ENCODE data around the gene VPS9D1.

Gene VPS9D1

DNA sequence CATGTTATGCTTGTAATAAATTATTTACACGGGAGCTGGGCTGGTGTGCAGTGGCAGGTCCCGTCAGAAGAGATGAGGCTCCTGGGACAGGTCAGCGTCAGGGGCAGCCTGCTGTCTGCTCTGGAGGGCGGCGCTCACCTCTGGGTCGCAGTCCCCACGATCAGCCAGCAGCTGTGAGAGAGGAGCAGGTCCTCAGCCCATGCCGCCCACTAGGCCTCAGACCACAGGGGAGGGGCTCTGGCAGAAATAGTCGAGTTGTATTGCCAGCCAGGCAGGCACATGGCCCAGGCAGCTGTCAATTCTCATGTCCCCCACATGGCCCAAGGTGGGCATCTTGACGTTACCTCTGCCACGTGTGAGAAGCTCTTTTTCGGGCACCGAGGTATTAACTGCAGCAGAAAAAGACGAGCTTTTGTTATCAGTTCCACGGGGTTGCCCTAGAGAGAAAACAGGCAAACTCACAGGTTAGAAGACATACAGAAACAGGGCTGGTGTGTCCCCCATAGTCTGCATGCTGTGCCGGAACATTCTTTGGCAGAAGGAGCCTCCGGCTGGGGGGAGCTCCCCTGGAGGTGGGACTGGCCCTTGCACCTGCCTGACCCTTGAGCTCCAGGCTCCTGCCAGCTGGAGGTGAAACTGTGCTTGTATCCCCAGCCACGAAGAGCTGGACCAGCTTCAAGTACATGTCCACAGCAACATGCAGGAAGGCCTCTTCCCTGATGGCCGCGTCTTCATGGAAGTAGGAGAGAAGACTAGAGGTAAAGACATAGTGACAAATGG, 18.0 kb upstream of the VPS9D1 start:
- no peaks in the 10 kb centered on the region for H3K4me1 ChIP-seq (ENCODE audit: control insufficient read depth in 1 of 2, insufficient read depth in 1 of 2, low read depth in 1 of 2, low read length in 1 of 2)
- H3K27me3 ChIP-seq, result no peaks in the 10 kb centered on the region
- no peak overlapping the region for H3K4me3 ChIP-seq (ENCODE audit: low read depth in 1 of 2, low read length in 1 of 2)
- TF ChIP-seq, protein P1, sequence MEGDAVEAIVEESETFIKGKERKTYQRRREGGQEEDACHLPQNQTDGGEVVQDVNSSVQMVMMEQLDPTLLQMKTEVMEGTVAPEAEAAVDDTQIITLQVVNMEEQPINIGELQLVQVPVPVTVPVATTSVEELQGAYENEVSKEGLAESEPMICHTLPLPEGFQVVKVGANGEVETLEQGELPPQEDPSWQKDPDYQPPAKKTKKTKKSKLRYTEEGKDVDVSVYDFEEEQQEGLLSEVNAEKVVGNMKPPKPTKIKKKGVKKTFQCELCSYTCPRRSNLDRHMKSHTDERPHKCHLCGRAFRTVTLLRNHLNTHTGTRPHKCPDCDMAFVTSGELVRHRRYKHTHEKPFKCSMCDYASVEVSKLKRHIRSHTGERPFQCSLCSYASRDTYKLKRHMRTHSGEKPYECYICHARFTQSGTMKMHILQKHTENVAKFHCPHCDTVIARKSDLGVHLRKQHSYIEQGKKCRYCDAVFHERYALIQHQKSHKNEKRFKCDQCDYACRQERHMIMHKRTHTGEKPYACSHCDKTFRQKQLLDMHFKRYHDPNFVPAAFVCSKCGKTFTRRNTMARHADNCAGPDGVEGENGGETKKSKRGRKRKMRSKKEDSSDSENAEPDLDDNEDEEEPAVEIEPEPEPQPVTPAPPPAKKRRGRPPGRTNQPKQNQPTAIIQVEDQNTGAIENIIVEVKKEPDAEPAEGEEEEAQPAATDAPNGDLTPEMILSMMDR (IDR thresholded peaks at IDR 0.05), result no peak
- peaks cover 98% of the 10 kb centered on the region for H3K36me3 ChIP-seq
- H3K9me3 ChIP-seq, result no peaks in the 10 kb centered on the region
- no peak overlapping the region for H3K27ac ChIP-seq

DNA sequence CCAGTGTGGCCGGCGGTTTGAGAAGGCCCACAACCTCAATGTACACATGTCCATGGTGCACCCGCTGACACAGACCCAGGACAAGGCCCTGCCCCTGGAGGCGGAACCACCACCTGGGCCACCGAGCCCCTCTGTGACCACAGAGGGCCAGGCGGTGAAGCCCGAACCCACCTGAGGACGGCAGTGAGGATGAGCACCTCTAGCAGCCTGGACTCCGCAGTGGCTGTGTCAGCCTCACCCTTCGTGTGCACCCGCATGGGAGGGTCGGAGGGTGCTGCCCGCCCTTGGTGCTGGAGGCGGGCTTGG, 17.3 kb upstream of the VPS9D1 start:
- TF ChIP-seq, protein P1 (IDR thresholded peaks at IDR 0.05), result no peak
- no peaks in the 10 kb centered on the region for H3K4me1 ChIP-seq (ENCODE audit: control insufficient read depth in 1 of 2, insufficient read depth in 1 of 2, low read depth in 1 of 2, low read length in 1 of 2)

DNA sequence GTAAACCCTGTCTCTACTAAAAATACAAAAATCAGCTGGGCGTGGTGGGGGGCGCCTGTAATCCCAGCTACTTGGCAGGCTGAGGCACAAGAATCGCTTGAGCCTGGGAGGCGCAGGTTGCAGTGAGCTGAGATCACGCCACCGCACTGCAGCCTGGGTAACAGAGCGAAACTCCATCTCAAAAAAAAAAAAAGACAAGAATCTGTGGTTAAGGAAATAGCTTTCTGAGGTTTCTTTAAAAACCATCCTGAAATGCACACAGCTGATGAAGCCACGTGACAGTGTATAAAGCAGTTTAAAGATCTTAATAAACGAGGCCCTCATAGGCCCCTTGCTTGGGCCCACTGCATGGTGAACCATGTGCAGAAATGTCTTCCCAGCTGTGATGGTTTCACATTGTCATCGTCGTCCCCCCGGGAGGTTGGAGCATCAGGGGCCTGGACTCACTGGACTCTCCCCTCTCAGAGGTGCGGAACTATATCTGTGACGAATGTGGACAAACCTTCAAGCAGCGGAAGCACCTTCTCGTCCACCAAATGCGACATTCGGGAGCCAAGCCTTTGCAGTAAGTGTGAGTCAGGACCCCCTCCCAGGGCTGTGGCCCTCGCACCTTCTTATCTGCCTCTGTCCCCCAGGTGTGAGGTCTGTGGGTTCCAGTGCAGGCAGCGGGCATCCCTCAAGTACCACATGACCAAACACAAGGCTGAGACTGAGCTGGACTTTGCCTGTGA, 16.8 kb upstream of the VPS9D1 start:
- TF ChIP-seq, protein P1 (IDR thresholded peaks at IDR 0.05), result no peak
- Histone ChIP-seq H3K9me3 (no peaks in the 10 kb centered on the region), H3K27me3 (no peaks in the 10 kb centered on the region), H3K4me1 (ENCODE audit: control insufficient read depth in 1 of 2, insufficient read depth in 1 of 2, low read depth in 1 of 2, low read length in 1 of 2) (no peaks in the 10 kb centered on the region), H3K27ac (no peak overlapping the region), H3K36me3 (peaks cover 100% of the 10 kb centered on the region), H3K4me3 (ENCODE audit: low read depth in 1 of 2, low read length in 1 of 2) (no peak overlapping the region)

More for the DNA sequence above, 17.3 kb upstream of the VPS9D1 start:
- no peak overlapping the region for H3K27ac ChIP-seq
- peaks cover 99% of the 10 kb centered on the region for H3K36me3 ChIP-seq
- H3K4me3 ChIP-seq (ENCODE audit: low read depth in 1 of 2, low read length in 1 of 2), result no peak overlapping the region
- H3K9me3 ChIP-seq, result no peaks in the 10 kb centered on the region
- no peaks in the 10 kb centered on the region for H3K27me3 ChIP-seq

DNA sequence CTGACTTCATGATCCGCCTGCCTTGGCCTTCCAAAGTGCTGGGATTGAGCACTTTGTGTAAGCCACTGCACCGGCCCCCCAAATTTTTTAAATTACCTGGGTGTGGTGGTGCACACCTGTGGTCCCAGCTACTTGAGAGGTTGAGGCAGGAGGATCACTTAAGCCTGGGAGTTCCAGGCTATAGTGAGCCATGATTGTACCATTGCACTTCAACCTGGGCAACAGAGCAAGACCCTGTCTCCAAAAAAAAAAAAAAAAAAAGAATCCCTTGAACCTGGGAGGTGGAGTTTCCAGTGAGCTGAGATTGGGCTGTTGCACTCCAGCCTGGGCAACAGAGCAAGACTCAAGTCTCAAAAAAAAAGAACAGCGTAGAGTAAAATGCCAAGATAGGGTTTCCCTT, 15.9 kb upstream of the VPS9D1 start:
- H3K9me3 ChIP-seq, result no peaks in the 10 kb centered on the region
- TF ChIP-seq, protein P1 (IDR thresholded peaks at IDR 0.05), result no peak
- no peak overlapping the region for H3K27ac ChIP-seq
- H3K4me1 ChIP-seq (ENCODE audit: control insufficient read depth in 1 of 2, insufficient read depth in 1 of 2, low read depth in 1 of 2, low read length in 1 of 2), result no peaks in the 10 kb centered on the region
- H3K36me3 ChIP-seq, result peaks cover 100% of the 10 kb centered on the region
- H3K4me3 ChIP-seq (ENCODE audit: low read depth in 1 of 2, low read length in 1 of 2), result no peak overlapping the region
- no peaks in the 10 kb centered on the region for H3K27me3 ChIP-seq

DNA sequence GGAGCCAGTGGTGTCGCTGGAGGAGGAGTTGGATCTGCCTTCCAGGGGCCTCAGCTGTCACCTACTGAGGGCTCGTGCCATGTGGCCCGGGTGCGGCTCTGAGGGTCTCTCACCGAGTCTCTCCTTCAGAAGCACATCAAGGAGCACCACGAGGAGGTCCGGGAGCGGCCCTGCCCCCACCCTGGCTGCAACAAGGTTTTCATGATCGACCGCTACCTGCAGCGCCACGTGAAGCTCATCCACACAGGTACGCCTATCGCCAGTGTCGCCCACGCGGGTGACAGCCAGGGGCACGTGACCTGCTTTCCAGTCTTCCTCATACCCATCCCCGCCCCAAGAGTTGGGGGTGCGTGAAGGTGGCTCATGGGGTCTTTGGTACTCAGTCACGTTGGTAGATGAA, 13.1 kb upstream of the VPS9D1 start:
- Histone ChIP-seq H3K4me1 (ENCODE audit: control insufficient read depth in 1 of 2, insufficient read depth in 1 of 2, low read depth in 1 of 2, low read length in 1 of 2) (no peaks in the 10 kb centered on the region), H3K4me3 (ENCODE audit: low read depth in 1 of 2, low read length in 1 of 2) (no peak overlapping the region), H3K9me3 (no peaks in the 10 kb centered on the region), H3K36me3 (peaks cover 100% of the 10 kb centered on the region), H3K27ac (no peak overlapping the region), H3K27me3 (no peaks in the 10 kb centered on the region)
- TF ChIP-seq, protein P1 (IDR thresholded peaks at IDR 0.05), result no peak

Data from neutrophil (primary cell).